Esophagus muscularis mucosa (tissue), 4 donors: ENCODE measurements around the gene MAP1LC3A. TPM values are rescaled to one million over a fixed set of nuclear protein-coding genes. Genes with fewer than 3 reads are reported as not detected.

ENCODE experiments used
- DNase-seq: peaks from one replicate; pipeline ENCODE4 v3.0.0-alpha.2; 2017; ENCODE audit errors: extremely low spot score
- H3K27ac ChIP-seq, 4 donors: fragments of 200-600 bp; sonication (generic); replicated peaks in 1 of 4; 1 replicate in 3 of 4; 2 replicates in 1 of 4; pipeline ENCODE4 v1.5.1; 2016 to 2019; ENCODE audit warnings: mild to moderate bottlenecking in 1 of 4
- H3K27me3 ChIP-seq, 4 donors: fragments of 200-600 bp; sonication (generic); one replicate each; pipeline versions ENCODE4 v1.5.1 to v1.6.0; 2016 to 2019
- H3K36me3 ChIP-seq, 4 donors: fragments of 200-600 bp; sonication (generic); one replicate each; pipeline ENCODE4 v1.5.1; 2016 to 2019
- H3K4me1 ChIP-seq, 4 donors: fragments of 200-600 bp; sonication (generic); one replicate each; pipeline ENCODE4 v1.5.1; 2016 to 2019
- H3K4me3 ChIP-seq, 4 donors: fragments of 200-600 bp; sonication (generic); 1 replicate in 2 of 4; 2 replicates in 2 of 4; pipeline ENCODE4 v1.5.1; 2016 to 2019; ENCODE audit warnings: mild to moderate bottlenecking in 4 of 4, moderate library complexity in 1 of 4
- H3K9me3 ChIP-seq, 4 donors: fragments of 200-600 bp; sonication (generic); 1 replicate in 3 of 4; 2 replicates in 1 of 4; pipeline ENCODE4 v1.5.1; 2016 to 2019
- CTCF ChIP-seq, 3 experiments: fragments of 200-600 bp in 2 of 3; fragments of 450-650 bp in 1 of 3; sonication (generic) in 2 of 3; IDR thresholded peaks; one replicate each; pipeline ENCODE4 v1.5.1; 2017 to 2019; ENCODE audit warnings: antibody characterized with exemption in 3 of 3, mild to moderate bottlenecking in 2 of 3, moderate library complexity in 1 of 3
- EP300 ChIP-seq: sonication (generic); formaldehyde crosslinking; IDR thresholded peaks from one replicate; pipeline ENCODE4 v1.6.1; 2017; ENCODE audit warnings: antibody characterized with exemption
- POLR2A ChIP-seq: fragments of 450-650 bp; IDR thresholded peaks from one replicate; pipeline ENCODE4 v1.6.1; 2017; ENCODE audit warnings: antibody characterized with exemption, moderate library complexity, mild to moderate bottlenecking, low read depth
- POLR2AphosphoS5 ChIP-seq, 2 donors: sonication (generic); formaldehyde crosslinking; IDR thresholded peaks; one replicate each; pipeline ENCODE4 v1.6.1; 2017; ENCODE audit warnings: antibody characterized with exemption in 2 of 2
- WGBS: methylation state at CpG from one replicate; pipeline ENCODE4 v1.1.5; 2018; 5-methylcytosine and 5-hydroxymethylcytosine counted together
- intact Hi-C: fragments of 100-400 bp; cut with DNase I; formaldehyde crosslinking; loops from one replicate; pipeline ENCODE4 v1.15.1; 2023
- total RNA-seq, 4 donors: library from RNA; depleted of rRNA; stranded (reverse); fragments of >200 nt; gene quantifications; one replicate each; pipeline versions ENCODE4 v1.1.0 to v1.2.1, GENCODE V29; 2016

Gene MAP1LC3A
- total RNA-seq, 4 donors from 2014 or later: 83.9 to 152 (median 111) TPM

- Histone ChIP-seq H3K9me3 (no peaks in the 10 kb centered on the region), H3K4me3 (no peak overlapping the region), H3K4me1 (peaks cover 55 to 81% (median 67%) of the 10 kb centered on the region in 4 donors), H3K27me3 (no peaks in the 10 kb centered on the region), H3K27ac (peak overlapping the region; percentile 15 to 48 (median 30)), H3K36me3 (peaks cover 11 to 72% (median 62%) of the 10 kb centered on the region in 4 donors)
- intact Hi-C loops: loop anchor here (10.0 kb wide), 1 partner anchor 214 kb away; no protein-coding TSS in a partner anchor
- TF ChIP-seq EP300: no peak
- TF ChIP-seq POLR2A: no peak
- TF ChIP-seq CTCF (IDR thresholded peaks at IDR 0.05): peak in 1 of 3 experiments; percentile 34
- TF ChIP-seq POLR2AphosphoS5 (IDR thresholded peaks at IDR 0.05): peak in 1 of 2 donors; percentile 44
- no peak for DNase-seq
- WGBS: 45% methylated on average over 5 of the region's 5 CpGs
Measured at GRCh38 chr20:34528921-34529297, 29.6 kb upstream of the MAP1LC3A start.

GRCh38 chr20:34529742-34530141, 28.8 kb upstream of the MAP1LC3A start:
- Histone ChIP-seq H3K27ac (peak overlapping the region in 2 of 4 donors; percentile 15 to 48), H3K36me3 (peaks cover 18 to 80% (median 70%) of the 10 kb centered on the region in 4 donors), H3K9me3 (no peaks in the 10 kb centered on the region), H3K27me3 (no peaks in the 10 kb centered on the region), H3K4me1 (peaks cover 47 to 73% (median 59%) of the 10 kb centered on the region in 4 donors), H3K4me3 (no peak overlapping the region)
- no peak for TF ChIP-seq EP300
- TF ChIP-seq POLR2A: no peak
- no peak for TF ChIP-seq CTCF (IDR thresholded peaks at IDR 0.05)
- no peak for TF ChIP-seq POLR2AphosphoS5 (IDR thresholded peaks at IDR 0.05)
- whole genome bisulfite sequencing: 69% methylated on average over 3 of the region's 3 CpGs
- intact Hi-C loops: loop anchor here (10.0 kb wide), 1 partner anchor 215 kb away; no protein-coding TSS in a partner anchor
- no peak for DNase-seq

GRCh38 chr20:34530342-34530741, 28.2 kb upstream of the MAP1LC3A start:
- H3K9me3 ChIP-seq: no peaks in the 10 kb centered on the region
- intact Hi-C loops: no loop called here
- WGBS: 89% methylated on average over 5 of the region's 5 CpGs
- no peak for DNase-seq
- H3K27ac ChIP-seq: no peak overlapping the region
- TF ChIP-seq EP300 (no peak), POLR2AphosphoS5 (IDR thresholded peaks at IDR 0.05) (no peak), CTCF (IDR thresholded peaks at IDR 0.05) (no peak), POLR2A (no peak)
- H3K36me3 ChIP-seq: peaks cover 24 to 86% (median 73%) of the 10 kb centered on the region in 4 donors
- no peaks in the 10 kb centered on the region for H3K27me3 ChIP-seq
- no peak overlapping the region for H3K4me3 ChIP-seq
- peaks cover 41 to 67% (median 53%) of the 10 kb centered on the region in 4 donors for H3K4me1 ChIP-seq

GRCh38 chr20:34531608-34532265, 26.8 kb upstream of the MAP1LC3A start:
- peaks cover 38 to 98% (median 85%) of the 10 kb centered on the region in 4 donors for H3K36me3 ChIP-seq
- 86% methylated on average over 8 of the region's 8 CpGs for WGBS
- peaks cover 28 to 53% (median 39%) of the 10 kb centered on the region in 4 donors for H3K4me1 ChIP-seq
- intact Hi-C loops: no loop called here
- no peak for DNase-seq
- no peak overlapping the region for H3K4me3 ChIP-seq
- H3K27ac ChIP-seq: no peak overlapping the region
- no peaks in the 10 kb centered on the region for H3K27me3 ChIP-seq
- TF ChIP-seq POLR2A (no peak), POLR2AphosphoS5 (IDR thresholded peaks at IDR 0.05) (no peak), CTCF (IDR thresholded peaks at IDR 0.05) (no peak), EP300 (no peak)
- H3K9me3 ChIP-seq: no peaks in the 10 kb centered on the region

- intact Hi-C loops: no loop called here
- 86% methylated on average over 8 of the region's 8 CpGs for WGBS
- TF ChIP-seq EP300 (no peak), CTCF (IDR thresholded peaks at IDR 0.05) (no peak), POLR2A (no peak), POLR2AphosphoS5 (IDR thresholded peaks at IDR 0.05) (no peak)
- Histone ChIP-seq H3K4me1 (peaks cover 23 to 47% (median 33%) of the 10 kb centered on the region in 4 donors), H3K4me3 (no peak overlapping the region), H3K9me3 (no peaks in the 10 kb centered on the region), H3K36me3 (peaks cover 39 to 98% (median 85%) of the 10 kb centered on the region in 4 donors), H3K27me3 (no peaks in the 10 kb centered on the region), H3K27ac (no peak overlapping the region)
- no peak for DNase-seq
Measured at GRCh38 chr20:34532320-34532719, 26.2 kb upstream of the MAP1LC3A start.
